ENCODE results near the gene SUPT6H.

DNA sequence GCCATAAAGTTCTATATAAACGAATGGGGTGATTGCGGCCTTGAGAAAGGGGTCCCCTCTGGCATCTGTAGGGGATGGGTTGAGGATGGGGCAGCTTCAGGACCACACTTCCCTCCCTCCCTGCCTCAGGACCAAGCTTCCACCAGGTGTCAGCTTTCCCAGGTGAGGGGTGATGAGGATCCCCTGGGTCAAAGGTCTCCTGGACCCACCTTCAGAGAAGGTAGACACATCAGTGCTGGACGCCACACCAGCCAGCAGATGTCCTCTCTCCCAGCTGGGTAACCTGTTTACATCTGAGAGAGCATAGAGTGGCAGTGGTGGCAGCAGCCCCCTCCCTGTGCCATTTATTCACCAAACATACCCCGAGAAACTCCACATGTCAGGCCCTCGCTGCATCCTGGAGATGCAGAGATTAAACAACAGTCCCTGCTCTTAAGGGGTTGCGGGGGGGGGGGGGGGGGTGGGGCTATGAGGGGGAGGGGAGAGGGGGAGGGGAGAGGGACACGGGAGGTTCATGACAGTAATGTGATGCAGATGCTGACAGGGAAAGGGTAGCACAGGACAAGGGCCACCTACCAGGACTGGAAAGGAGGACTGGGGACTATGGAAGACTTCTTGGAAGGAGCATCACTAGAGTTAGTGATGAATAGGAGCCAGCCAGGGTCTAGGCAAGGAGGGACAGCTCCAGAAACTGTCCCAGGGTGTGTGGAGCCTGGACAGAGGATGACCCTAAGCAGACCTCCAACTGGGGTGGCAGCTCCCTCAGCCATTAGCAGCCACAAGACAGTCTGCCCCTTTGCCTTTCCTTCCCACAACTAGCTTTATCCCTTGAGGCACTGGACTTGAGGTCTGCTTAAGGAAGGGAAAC is 44.7 kb downstream of the SUPT6H start:
- TF ChIP-seq, protein P1, sequence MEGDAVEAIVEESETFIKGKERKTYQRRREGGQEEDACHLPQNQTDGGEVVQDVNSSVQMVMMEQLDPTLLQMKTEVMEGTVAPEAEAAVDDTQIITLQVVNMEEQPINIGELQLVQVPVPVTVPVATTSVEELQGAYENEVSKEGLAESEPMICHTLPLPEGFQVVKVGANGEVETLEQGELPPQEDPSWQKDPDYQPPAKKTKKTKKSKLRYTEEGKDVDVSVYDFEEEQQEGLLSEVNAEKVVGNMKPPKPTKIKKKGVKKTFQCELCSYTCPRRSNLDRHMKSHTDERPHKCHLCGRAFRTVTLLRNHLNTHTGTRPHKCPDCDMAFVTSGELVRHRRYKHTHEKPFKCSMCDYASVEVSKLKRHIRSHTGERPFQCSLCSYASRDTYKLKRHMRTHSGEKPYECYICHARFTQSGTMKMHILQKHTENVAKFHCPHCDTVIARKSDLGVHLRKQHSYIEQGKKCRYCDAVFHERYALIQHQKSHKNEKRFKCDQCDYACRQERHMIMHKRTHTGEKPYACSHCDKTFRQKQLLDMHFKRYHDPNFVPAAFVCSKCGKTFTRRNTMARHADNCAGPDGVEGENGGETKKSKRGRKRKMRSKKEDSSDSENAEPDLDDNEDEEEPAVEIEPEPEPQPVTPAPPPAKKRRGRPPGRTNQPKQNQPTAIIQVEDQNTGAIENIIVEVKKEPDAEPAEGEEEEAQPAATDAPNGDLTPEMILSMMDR (IDR thresholded peaks at IDR 0.05; ENCODE audit: low read length) = no peak
- TF ChIP-seq EZH2 (IDR thresholded peaks at IDR 0.05; ENCODE audit: borderline replicate concordance, low read length) = no peak

Measured in OCI-LY1 (cell line).